ENCODE results near the gene IL2.

GRCh38 chr4:122480655-122481487, 24.3 kb upstream of the IL2 start:
- no peak for TF ChIP-seq CTCF (IDR thresholded peaks at IDR 0.05)
- no peak for TF ChIP-seq POLR2A (IDR thresholded peaks at IDR 0.05)

All from uterus (tissue), 2 donors.